HG02981 (cell line): ENCODE data around the gene RIT2.

Experiments
- ATAC-seq: cut with Tn5 transposase; IDR thresholded peaks from one replicate; pipeline ENCODE4 v1.9.1; 2021; ENCODE audit warnings: mild to moderate bottlenecking, moderate library complexity; ENCODE audit not compliant: unreplicated experiment

RIT2 gene

DNA sequence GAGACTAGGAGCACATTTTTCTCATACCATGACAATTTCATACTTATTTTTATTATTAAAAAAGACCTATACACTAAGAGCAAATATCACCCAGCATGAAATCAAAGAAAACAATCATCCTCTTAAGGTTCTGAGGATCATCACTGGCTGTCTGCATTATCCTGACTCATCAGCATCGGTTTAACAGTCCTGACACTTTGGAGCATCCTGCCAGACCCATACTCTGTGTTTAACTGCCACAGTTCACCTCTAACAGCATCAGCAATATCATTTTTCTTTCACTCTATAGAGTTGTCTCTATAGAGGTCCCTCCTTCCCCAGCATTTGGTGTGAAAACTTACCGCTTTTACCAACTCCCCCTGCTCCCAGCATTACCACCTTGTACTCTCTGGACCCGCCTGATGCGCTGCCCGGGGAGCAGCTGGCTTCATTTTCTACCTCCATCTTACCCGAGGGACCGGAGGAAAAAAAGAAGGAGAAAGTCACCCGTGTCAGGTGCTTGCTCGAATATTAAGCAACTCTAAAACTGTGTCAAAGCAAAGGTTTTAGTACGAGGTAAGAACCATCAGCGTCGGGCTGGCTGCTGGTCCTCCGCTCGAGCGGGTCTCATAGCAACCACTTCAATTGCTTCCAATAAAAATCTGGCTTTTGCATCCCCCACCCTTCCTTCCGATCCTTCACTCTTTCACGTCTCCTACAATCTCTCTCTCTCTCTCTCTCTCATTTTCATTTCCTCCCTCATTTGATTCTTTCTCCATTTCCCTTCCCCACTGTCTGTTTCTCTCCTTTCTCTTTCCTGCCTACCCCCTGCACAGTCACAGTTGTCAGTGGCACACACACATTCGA, at the start of gene RIT2:
Gene RIT2, minus strand, starts transcription at position 610 of the 846 bp plus-strand sequence.
- ATAC-seq = no peak

DNA sequence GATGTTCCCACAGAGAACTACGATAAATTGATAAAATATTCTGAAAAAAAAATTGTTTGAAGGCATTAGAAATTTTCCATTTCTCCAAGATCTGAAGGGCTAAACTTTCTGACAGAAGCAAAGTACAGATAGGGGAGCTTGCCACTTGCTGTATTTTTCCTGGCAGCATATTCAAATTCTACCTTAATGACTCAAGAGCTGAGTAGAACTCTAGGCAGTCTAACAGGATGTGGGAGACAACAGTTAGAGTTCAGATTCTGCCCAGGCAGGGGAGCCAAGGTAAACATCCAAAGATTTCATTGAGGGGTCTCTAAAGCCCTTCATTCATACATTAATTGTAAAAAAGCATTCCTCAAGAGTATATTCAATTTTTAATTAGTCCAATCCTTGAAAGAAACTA, 46.0 kb upstream of the RIT2 start:
- ATAC-seq = no peak

DNA sequence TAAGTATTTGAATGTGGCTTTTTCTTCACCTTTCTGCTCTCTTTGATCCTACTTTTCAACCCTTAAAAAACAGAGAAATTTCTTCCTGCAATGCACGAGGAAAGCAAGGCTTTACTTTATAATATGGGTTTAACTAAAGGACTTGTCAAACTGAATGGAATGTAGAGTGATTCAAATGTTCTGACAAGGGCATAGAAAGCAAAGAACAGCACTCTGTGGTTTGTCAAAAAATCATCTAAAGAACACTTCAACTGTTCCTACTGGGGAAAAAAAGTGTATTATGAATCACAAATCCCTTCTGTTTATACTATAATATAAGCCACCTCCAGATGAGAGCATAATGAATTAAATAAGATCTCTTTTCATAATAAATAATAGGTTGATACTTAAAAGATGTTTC, 45.0 kb upstream of the RIT2 start:
- no peak for ATAC-seq

DNA sequence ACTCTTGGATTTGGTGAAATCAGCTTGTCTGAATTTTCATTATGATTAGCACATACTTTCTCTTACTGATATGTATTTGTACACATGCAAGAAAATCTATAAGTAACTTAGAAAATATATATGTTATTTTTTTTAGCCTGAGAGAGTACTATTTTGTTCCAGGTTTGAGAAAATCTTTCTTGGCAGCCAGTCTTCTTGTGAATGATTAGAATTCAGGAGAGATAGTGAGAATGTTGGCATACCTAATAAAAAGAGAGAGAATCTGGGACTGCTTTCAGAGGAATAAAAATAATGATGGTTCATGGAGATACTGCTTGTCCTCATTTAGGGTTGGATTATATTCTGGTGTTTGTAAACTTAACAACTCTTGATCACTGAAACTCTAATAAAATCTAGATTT, 44.4 kb upstream of the RIT2 start:
- ATAC-seq = no peak

DNA sequence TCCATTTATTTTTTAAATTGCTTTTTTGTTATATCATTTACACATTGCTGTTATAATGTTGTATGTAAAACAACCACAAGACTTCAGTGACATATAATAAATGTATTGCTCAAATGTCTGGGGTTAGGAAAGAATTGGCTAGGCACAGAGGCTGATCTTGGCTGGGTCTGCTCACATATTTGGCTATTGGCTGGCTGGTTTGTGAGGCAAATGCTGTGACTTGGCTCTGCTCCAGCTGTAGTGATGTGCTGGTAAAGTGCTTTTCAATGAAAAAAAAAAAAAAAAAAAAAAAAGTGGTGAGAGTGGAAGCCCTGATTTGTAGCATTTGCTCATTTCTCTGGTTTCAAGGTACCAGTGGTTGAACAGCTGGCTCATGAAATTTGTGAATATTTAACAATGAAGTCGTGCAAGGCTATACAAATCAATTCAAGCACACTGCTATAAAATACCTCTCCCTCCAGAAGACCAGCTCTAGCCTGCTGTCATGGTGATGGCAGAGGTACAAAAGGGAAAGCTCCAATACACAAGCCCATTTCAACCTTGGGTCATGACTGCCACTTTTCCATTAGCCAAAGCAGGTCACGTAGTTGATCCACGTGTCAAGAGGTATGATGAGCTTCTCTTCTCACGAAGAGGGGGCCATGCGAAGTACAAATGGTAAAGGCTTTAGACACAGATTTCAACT, 43.7 kb upstream of the RIT2 start:
- ATAC-seq = no peak

DNA sequence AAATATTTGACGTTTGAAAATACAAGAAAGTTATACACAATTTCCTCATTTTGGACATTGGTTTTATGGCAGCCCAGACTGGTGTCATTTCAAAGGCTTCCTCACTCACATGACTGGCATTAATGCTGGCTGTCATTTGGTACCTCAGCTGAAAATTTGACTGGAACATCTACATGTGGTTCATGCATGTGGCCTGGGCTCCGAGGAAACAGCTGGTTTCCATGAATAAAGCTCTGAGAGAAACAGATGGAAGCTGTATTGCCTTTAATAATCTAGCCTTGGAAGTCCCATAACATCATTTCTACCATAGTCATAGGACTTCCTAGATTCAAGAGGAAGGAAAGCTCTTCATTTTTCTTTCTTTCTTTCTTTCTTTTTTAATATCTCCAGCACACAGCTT, 42.9 kb upstream of the RIT2 start:
- ATAC-seq = no peak

DNA sequence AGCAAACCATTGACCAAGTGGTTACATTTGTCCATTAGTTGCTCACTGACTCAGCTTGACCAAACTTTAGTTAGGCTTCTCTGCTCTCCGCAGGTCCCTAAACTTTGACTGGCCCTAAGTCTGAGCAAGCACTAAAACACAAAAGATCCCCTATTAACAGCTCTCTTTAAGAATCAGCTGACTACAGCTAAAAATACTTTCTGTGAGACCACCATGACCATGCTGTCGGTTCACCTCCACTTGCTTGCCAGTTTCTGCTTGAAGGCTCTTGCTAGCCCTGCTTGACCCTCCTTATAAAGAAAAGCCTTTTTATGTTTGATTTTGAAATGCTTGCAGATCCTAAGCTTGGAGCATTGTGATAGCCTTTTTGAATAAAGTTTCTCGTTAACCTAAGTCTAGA, 40.4 kb upstream of the RIT2 start:
- ATAC-seq = no peak

DNA sequence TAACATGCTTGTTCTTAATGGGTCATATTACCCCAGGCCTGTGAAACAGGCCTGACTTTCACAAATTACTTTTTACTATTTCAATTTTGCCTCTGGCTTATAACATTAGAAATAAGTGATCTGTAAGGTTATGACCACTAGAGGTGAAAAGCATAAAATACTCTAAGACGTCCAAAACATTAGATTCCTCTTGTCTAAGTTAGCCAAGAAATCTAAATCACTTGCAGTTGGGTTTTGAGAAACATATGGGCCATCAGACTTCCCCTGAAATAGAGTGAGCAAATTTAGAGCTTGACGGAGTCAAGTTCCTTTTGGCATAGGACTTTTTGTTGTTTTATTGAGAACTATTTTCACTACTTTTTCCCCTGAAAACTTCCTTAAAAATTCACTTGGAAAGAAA, 32.7 kb upstream of the RIT2 start:
- ATAC-seq = no peak

DNA sequence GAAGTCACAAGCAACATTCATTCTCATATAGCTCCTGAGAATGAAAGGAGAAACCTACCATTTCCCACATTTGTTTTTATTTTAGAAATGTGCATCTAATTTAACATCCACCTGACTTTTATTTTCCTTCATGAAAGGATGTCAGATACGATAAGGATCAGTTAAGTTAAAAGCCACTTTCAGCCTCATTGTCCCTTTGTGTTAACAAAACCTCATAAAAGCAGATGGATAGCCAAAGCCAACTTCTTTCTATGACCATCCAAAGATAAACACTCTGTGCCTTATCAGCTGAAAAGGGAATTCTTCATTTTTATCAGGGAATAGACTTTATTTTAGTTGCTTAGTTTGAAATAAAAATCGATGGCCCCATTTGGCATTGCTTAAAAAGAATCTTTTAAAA, 25.7 kb upstream of the RIT2 start:
- no peak for ATAC-seq

DNA sequence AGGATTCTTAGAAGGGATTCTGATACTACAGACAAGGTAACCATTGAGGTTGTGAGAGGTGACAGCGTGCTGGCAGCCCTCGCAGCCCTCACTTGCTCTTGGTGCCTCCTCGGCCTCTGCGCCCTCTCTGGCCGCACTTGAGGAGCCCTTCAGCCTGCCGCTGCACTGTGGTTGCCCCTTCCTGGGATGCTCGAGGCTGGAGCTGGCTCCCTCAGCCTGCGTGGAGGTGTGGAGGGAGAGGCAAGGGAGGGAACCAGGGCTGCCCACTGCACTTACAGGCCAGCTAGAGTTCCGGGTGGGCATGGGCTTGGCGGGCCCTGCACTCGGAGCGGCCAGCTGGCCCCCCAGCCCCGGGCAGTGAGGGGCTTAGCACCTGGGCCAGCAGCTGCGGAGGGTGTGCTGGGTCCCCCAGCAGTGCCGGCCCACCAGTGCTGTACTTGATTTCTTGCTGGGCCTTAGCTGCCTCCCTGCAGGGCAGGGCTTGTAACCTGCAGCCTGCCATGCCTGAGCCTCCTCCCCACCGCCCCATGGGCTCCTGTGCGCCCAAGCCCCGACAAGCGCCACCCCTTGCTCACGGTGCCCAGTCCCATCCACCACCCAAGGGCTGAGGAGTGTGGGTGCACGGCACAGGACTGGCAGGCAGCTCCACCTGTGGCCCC, 23.9 kb upstream of the RIT2 start:
- no peak for ATAC-seq

DNA sequence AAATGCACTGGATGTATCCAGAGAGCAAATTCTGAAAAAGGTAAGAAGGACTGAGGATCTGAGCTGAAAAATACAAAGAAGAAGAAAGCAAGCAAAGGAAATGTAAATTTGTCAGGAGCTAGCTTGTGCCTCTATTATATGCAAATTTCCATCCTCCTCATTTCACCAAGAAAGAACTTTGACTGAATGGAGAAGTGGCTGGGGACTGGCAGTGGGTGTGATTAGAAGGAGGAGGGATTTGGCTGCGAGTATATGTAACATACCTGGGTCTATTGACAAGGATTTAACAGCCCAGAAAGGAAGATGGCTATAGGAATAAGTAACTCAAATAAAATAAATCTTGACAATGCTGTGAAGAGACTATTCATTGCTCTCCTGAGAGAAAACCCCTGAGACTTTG, 19.4 kb upstream of the RIT2 start:
- no peak for ATAC-seq

DNA sequence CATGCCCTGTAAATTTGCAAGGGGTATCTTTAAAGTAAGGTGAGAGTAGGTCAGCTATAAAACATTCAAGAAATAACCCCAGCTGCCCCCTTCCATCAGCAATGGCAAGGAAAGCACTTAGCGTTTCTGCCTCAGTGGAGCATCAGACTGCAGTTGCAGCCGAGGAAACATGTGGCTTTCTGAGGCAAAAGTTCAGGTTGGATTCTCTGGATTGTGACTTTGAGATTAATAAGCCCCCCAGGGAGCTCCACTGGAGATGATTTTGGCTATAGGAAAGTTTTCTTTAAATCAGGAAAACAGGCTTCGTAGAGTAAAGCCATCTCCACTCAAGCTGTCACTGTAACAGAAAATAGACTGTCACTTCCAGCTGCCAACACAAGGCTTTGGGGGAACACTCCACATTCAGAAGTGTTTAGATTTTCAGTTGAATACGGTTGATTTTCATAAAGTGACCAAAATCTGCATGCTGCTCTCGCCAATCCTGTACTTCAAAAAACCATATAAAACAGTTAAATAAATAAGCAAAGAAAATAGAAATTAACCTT, 15.3 kb upstream of the RIT2 start:
- ATAC-seq = no peak

DNA sequence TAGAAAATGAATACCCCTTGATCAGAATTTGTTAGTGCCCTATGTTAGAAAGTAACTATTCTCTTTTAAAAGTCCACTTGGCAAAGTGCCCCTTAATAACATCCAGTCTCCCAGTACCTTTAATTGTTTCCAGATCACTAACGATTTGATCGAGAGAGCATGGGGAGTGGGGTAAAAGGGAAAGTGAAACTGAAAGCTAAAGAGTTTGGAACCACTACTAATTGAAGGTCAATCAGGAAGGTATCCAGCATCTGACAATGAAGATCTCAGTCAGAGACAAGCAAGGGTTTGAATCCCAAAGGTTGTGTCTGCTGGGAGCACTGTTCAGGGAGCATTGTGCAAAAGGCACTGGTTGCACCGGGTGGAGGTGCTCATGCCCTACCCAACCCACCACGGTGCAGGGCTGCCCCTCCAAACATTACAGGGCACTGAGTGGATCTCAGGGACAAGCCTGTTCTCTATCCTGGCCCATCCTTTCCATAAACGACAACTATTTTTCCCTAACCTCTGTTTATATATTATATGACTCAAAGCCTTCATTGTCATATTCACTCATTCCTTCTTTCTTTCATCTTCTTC, 14.6 kb upstream of the RIT2 start:
- ATAC-seq = no peak

DNA sequence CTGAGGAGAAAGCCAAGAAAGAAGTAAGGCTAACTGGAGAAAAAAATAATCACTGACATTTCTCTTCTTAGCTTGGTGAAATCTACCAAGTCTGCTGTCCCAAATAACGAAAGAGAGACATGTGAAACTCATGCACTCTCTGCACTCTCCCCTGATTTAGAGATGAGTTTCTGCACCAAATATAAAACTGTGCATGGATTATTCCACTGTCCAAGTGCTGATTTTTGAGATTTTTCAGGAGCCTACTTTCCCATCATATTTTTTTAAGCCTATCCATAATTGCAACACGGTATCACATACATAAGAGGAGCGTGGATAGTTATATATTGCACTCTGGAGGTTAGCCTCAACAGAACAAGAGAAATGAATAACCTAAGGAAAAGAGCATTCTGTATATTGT, 10.0 kb upstream of the RIT2 start:
- no peak for ATAC-seq

DNA sequence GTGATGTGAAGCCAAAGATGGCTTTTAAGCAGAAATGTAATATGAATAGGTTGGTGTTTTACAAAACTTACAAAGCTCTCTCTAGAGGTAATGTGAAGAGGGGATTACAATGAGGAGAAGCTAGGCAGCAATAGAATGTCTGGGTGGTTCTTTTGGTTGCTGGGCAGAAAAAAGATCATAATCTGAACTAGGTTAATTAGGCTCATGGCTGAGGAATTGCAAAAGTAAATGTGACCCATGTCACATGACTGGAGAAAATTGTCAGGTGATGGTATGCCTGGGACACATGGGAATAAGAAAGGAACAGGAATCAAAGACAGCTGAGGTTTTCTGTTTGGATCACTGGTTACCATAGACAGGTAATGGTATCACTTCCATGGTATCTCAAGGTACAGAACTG, 7.5 kb upstream of the RIT2 start:
- ATAC-seq = no peak

DNA sequence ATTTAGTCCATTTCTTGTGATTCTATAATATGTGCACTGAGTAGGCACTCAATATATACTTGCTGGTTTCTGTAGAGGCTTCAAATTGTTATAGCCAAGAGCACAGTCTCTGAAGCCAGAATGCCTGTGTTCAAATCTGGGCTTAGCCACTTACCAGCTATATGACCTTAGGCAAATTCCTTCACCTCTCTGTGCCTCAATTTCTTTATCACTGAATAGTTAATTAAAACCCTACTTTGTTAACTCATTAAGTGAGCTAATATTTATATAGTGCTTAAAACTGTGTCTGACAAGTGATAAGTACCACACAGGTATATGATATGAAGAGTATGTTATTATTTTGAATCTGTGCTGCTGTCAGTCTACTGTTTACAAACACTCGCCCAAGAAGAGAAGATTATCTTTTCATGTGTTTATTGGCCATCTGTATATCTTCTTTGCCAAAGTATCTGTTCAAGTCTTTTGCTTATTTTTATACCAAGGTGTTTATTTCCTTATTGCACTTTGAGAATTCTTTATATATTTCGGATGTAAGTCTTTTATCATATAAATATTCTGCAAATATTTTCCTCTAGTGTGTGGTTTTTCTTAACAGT, 1.3 kb upstream of the RIT2 start:
- ATAC-seq = no peak

DNA sequence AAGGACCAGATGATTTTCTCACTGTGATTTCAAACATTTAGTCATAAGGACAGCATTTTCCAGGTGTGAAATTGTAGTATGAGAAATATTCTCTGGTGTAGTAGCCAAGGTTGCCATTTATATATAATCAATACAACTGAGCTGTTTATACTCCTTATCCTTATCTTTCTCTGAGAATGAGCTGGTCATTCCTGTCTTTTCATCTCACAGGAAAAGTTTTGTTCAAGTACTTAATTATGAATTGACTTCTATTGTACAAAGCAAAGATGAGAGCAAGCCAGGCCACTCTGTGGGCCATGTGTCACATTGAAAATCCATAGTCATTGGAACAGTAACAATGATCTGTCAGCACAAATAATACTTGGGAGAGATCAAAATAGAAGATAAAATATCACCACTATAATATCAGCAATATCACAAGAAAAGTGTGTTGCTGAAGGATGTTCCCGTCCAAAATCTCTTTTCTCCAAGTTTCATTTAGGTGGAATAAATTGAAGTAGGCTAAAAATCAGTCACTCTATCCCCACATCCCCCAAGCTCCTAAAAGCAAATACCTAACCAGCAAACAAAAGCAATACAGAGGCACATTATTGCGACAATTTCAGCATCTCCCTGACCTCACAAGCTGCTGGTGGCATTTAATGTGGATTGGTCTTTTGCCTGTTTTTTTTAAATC, 2.1 kb downstream of the RIT2 start:
- ATAC-seq = no peak

DNA sequence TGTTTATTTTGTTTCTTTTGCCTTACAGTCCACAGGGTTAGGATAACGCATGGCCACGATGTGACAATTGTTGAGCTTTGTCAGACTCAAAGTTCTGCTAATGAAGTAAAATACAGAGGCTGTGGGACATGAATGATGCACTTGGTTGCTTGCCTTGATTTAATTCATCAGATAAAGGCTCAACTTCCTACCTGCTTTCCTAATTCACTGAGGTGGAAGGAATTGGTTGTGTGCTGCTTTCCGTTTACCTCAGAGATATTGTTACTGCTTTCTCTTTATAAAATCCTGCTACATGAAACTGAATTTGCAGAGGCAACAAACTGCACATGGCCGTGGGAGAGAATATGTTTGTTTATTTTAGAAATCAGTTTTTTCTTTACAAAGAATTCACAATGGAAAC, 6.6 kb downstream of the RIT2 start:
- no peak for ATAC-seq

DNA sequence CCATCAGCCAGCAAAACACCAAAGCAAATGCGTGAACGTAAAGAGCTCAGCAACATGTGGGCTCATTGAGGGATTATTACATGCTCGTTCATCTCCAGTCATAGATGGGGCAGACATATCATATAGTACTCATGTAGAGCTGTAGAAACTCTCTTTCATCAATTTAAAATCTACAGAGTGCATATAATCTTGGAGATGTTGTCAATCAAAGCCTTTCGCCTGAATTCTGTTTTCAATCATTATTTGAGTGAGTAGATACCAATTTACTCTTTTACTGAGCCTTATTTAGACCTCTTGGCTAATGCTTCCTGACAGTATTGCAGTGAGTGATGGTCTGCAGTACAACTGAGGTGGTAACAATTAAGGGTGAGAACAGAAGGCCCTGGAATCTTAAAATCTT, 7.0 kb downstream of the RIT2 start:
- ATAC-seq = no peak

DNA sequence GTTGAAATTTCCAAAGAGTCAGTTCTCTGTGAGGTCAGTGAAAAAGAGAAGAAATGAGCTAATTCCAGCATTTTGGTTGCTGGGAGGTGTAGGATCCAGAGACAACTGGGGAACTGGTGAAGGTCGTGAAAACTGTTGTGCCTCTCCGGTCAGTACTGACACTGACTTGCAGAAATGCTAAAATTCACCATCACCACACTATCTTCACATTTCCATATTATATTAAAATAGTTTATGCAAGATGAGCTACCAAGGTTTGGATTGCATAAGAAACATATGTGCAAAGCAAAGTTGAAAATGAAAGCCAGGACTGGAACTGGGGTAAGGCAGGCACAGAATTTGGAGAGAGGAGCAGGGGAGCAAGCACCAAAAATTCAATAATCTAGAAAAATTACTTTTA, 21.8 kb downstream of the RIT2 start:
- no peak for ATAC-seq
